Adrenal gland (tissue), 5 donors: ENCODE data around the gene LRRC71.

Source experiments
- POLR2A ChIP-seq, 2 donors: fragments of 450-650 bp; IDR thresholded peaks; one replicate each; pipeline ENCODE4 v1.6.1; 2017; ENCODE audit warnings: antibody characterized with exemption in 2 of 2, mild to moderate bottlenecking in 2 of 2, moderate library complexity in 1 of 2
- TF ChIP-seq, protein P1 (sequence below), 6 experiments: fragments of 450-650 bp in 4 of 6; fragments of 200-600 bp in 2 of 6; sonication (generic) in 1 of 6; IDR thresholded peaks; 1 replicate in 5 of 6; 2 replicates in 1 of 6; pipeline versions ENCODE4 v1.5.1 to v1.8.0; 2016 to 2021; ENCODE audit warnings: antibody characterized with exemption in 6 of 6, mild to moderate bottlenecking in 2 of 6, moderate library complexity in 1 of 6
- donor health status: DM: no; HTN: no; CAD: no.

- TF ChIP-seq, protein P1, sequence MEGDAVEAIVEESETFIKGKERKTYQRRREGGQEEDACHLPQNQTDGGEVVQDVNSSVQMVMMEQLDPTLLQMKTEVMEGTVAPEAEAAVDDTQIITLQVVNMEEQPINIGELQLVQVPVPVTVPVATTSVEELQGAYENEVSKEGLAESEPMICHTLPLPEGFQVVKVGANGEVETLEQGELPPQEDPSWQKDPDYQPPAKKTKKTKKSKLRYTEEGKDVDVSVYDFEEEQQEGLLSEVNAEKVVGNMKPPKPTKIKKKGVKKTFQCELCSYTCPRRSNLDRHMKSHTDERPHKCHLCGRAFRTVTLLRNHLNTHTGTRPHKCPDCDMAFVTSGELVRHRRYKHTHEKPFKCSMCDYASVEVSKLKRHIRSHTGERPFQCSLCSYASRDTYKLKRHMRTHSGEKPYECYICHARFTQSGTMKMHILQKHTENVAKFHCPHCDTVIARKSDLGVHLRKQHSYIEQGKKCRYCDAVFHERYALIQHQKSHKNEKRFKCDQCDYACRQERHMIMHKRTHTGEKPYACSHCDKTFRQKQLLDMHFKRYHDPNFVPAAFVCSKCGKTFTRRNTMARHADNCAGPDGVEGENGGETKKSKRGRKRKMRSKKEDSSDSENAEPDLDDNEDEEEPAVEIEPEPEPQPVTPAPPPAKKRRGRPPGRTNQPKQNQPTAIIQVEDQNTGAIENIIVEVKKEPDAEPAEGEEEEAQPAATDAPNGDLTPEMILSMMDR (IDR thresholded peaks at IDR 0.05): no peak
- no peak for TF ChIP-seq POLR2A (IDR thresholded peaks at IDR 0.05)
These were observed 25.5 kb upstream of the LRRC71 start for GRCh38 chr1:156894711-156895454.
